COR-L47 (cell line): ENCODE measurements around the gene RIPOR3.
A peak's percentile ranks its signal among the peaks of the same experiment; 100 is the strongest.
"Not testable (repeated sequence)": the region's sequence is repeated elsewhere in the genome, so short reads cannot be mapped to it uniquely, and the experiment has no call there.

Experiments
- DNase-seq: peaks from one replicate; lab custom pipeline; 2025; lab: John Stamatoyannopoulos, UW

Gene RIPOR3

GRCh38 chr20:50572938-50573777 is 118.2 kb downstream of the RIPOR3 start:
- peak; percentile 79 for DNase-seq

GRCh38 chr20:50571466-50571865 is 119.9 kb downstream of the RIPOR3 start:
- DNase-seq: no peak

GRCh38 chr20:50569864-50570836 is 121.2 kb downstream of the RIPOR3 start:
- DNase-seq: no peak

- DNase-seq: not testable (repeated sequence)
Observed at GRCh38 chr20:50569487-50569863, 121.9 kb downstream of the RIPOR3 start.

- DNase-seq: no peak
Observed at GRCh38 chr20:50568549-50568942, 122.8 kb downstream of the RIPOR3 start.

GRCh38 chr20:50567860-50568548 is 123.3 kb downstream of the RIPOR3 start:
- no peak for DNase-seq

GRCh38 chr20:50565871-50566270 is 125.5 kb downstream of the RIPOR3 start:
- no peak for DNase-seq

- no peak for DNase-seq
Observed at GRCh38 chr20:50565383-50565782, 126.0 kb downstream of the RIPOR3 start.

GRCh38 chr20:50563133-50563944 is 128.0 kb downstream of the RIPOR3 start:
- no peak for DNase-seq

GRCh38 chr20:50562262-50562701 is 129.1 kb downstream of the RIPOR3 start:
- DNase-seq: no peak

GRCh38 chr20:50561379-50562078 is 129.8 kb downstream of the RIPOR3 start:
- no peak for DNase-seq

GRCh38 chr20:50560867-50561266 is 130.5 kb downstream of the RIPOR3 start:
- DNase-seq: no peak

- no peak for DNase-seq
Observed at GRCh38 chr20:50559856-50560638, 131.3 kb downstream of the RIPOR3 start.

- DNase-seq: no peak
Observed at GRCh38 chr20:50559149-50559548, 132.2 kb downstream of the RIPOR3 start.

- no peak for DNase-seq
Observed at GRCh38 chr20:50558483-50558925, 132.8 kb downstream of the RIPOR3 start.

GRCh38 chr20:50557549-50558134 is 133.7 kb downstream of the RIPOR3 start:
- no peak for DNase-seq

- DNase-seq: no peak
Observed at GRCh38 chr20:50555662-50556061, 135.7 kb downstream of the RIPOR3 start.

- no peak for DNase-seq
Observed at GRCh38 chr20:50554694-50555579, 136.4 kb downstream of the RIPOR3 start.
